Activated CD8-positive, alpha-beta memory T cell treated with anti-CD3 and anti-CD28 coated beads for 1 hour (primary cell): ENCODE measurements around the gene NMNAT1.
A peak's percentile ranks its signal among the peaks of the same experiment; 100 is the strongest.
"Not testable (repeated sequence)": the region's sequence is repeated elsewhere in the genome, so short reads cannot be mapped to it uniquely, and the experiment has no call there.

Source experiments
- DNase-seq, 2 donors: peaks; one replicate each; pipeline ENCODE4 v3.0.0-alpha.2; 2020; ENCODE audit warnings: low read depth in 1 of 2; ENCODE audit errors: extremely low read depth in 1 of 2

The NMNAT1 gene

GRCh38 chr1:9942939-9943788 lies at the start of gene NMNAT1, which contains the start of gene LZIC:
Gene NMNAT1, plus strand, starts transcription at chr1:9943475. Its CDS starts 28,599 bp downstream, at chr1:9972074.
Gene LZIC, minus strand, starts transcription at chr1:9943391. Its CDS starts 6,772 bp downstream, at chr1:9936619.
- peak; percentile 66 to 80 for DNase-seq

- DNase-seq: no peak
Measured at GRCh38 chr1:9894115-9894514, 49.2 kb upstream of the NMNAT1 start.

- DNase-seq: no peak
Measured at GRCh38 chr1:9900142-9901043, 42.9 kb upstream of the NMNAT1 start.

GRCh38 chr1:9901148-9902059 lies 41.9 kb upstream of the NMNAT1 start:
- no peak for DNase-seq

- no peak for DNase-seq
Measured at GRCh38 chr1:9902060-9902452, 41.2 kb upstream of the NMNAT1 start.

GRCh38 chr1:9903801-9904527 lies 39.3 kb upstream of the NMNAT1 start:
- no peak for DNase-seq

GRCh38 chr1:9904596-9904995 lies 38.7 kb upstream of the NMNAT1 start:
- DNase-seq: no peak

GRCh38 chr1:9905010-9905409 lies 38.3 kb upstream of the NMNAT1 start:
- DNase-seq: no peak

- DNase-seq: no peak
Measured at GRCh38 chr1:9906466-9906865, 36.8 kb upstream of the NMNAT1 start.

- DNase-seq: no peak
Measured at GRCh38 chr1:9907441-9907840, 35.8 kb upstream of the NMNAT1 start.

GRCh38 chr1:9908871-9909233 lies 34.4 kb upstream of the NMNAT1 start:
- no peak for DNase-seq

- no peak for DNase-seq
Measured at GRCh38 chr1:9909234-9910046, 33.8 kb upstream of the NMNAT1 start.

GRCh38 chr1:9910076-9910422 lies 33.2 kb upstream of the NMNAT1 start, which contains the start of gene CTNNBIP1:
Gene CTNNBIP1, minus strand, starts transcription at chr1:9910269. Its CDS starts 38,205 bp downstream, at chr1:9872064.
- no peak for DNase-seq

GRCh38 chr1:9910423-9911178 lies 32.7 kb upstream of the NMNAT1 start:
- DNase-seq: peak; percentile 99 to 100

- no peak for DNase-seq
Measured at GRCh38 chr1:9912264-9912936, 30.9 kb upstream of the NMNAT1 start.

GRCh38 chr1:9914610-9914937 lies 28.7 kb upstream of the NMNAT1 start:
- no peak for DNase-seq

- DNase-seq: no peak
Measured at GRCh38 chr1:9916452-9916851, 26.8 kb upstream of the NMNAT1 start.

- not testable (repeated sequence) for DNase-seq
Measured at GRCh38 chr1:9917495-9917894, 25.8 kb upstream of the NMNAT1 start.
